Erythroblast (primary cell): ENCODE results near the gene QRFPR.

Experiments used
- GATA1 ChIP-seq: IDR thresholded peaks from 2 replicates; pipeline ENCODE4 v1.6.1; 2011; ENCODE audit warnings: low read depth, mild to moderate bottlenecking, control low read depth, low read length, moderate library complexity
- POLR2A ChIP-seq: IDR thresholded peaks from 2 replicates; pipeline ENCODE4 v1.6.1; 2011; ENCODE audit warnings: mild to moderate bottlenecking, low read length

- TF ChIP-seq POLR2A = no peak
- no peak for TF ChIP-seq GATA1
Observed at GRCh38 chr4:121400632-121401031, 19.8 kb upstream of the QRFPR start.
